ENCODE measurements around the gene GRB14.

Gene GRB14

DNA sequence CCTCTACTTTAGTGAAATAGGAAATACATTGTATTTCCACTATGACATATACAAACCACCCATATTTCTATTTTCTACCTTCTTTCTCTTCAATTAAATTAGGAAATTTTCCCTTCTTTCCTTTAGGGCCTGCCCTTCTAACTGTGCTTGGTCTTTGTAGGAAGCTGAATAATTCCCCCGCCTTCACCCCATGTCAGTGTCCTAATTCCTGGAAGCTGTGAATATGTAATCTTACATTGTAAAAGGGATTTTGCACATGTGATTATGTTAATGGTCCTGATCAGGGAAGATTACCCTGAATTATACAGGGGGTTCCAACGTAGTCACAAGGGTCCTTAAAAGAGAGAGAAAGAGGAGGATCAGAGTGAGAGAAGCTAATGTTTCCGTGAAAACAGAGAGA lies 40.2 kb downstream of the GRB14 start:
- H3K9ac ChIP-seq (ENCODE audit: low read depth, low read length), result no peak overlapping the region
- no peak overlapping the region for H3K27ac ChIP-seq (ENCODE audit: low read depth, low read length)
- no peak overlapping the region for H3K4me3 ChIP-seq (ENCODE audit: low read length)
- H3K27me3 ChIP-seq (ENCODE audit: insufficient read depth, low read length), result no peaks in the 10 kb centered on the region
- no peaks in the 10 kb centered on the region for H3K36me3 ChIP-seq (ENCODE audit: insufficient read depth, low read length)
- WGBS, result 84% methylated on average over 3 of the region's 3 CpGs
- no peaks in the 10 kb centered on the region for H3K9me3 ChIP-seq (ENCODE audit: insufficient read depth, low read depth, low read length)
- no peaks in the 10 kb centered on the region for H3K4me1 ChIP-seq (ENCODE audit: insufficient read depth, low read length)

- Histone ChIP-seq H3K4me1 (ENCODE audit: insufficient read depth, low read length) (no peaks in the 10 kb centered on the region), H3K9ac (ENCODE audit: low read depth, low read length) (no peak overlapping the region), H3K27me3 (ENCODE audit: insufficient read depth, low read length) (no peaks in the 10 kb centered on the region), H3K9me3 (ENCODE audit: insufficient read depth, low read depth, low read length) (no peaks in the 10 kb centered on the region), H3K36me3 (ENCODE audit: insufficient read depth, low read length) (no peaks in the 10 kb centered on the region), H3K27ac (ENCODE audit: low read depth, low read length) (no peak overlapping the region), H3K4me3 (ENCODE audit: low read length) (no peak overlapping the region)
- no CpG with 5 or more reads among the region's 1 CpG for WGBS
Observed at GRCh38 chr2:164574931-164575330, 46.4 kb downstream of the GRB14 start.

GRCh38 chr2:164570475-164570874 lies 50.8 kb downstream of the GRB14 start:
- WGBS, result 96% methylated on average over 2 of the region's 2 CpGs

DNA sequence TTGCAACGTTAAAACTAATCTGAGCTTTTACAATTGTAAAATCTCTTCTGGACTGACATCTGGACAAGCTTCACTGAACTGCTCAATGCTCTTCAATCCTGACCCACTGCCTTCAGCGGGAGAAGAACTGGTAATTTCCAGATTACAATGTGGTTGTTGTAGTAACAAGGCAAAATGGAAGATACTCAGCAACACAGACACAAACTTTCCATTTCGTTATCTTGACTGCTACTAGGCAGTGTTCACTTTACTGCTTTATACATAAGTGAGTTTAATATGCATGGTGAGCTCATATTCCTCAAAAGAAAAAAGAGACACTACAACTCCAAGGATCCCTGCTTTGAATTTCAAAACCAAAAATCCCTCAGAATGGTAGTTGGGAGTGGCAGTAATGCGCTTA lies 51.9 kb downstream of the GRB14 start:
- H3K27ac ChIP-seq (ENCODE audit: low read depth, low read length), result no peak overlapping the region
- H3K36me3 ChIP-seq (ENCODE audit: insufficient read depth, low read length), result no peaks in the 10 kb centered on the region
- H3K9me3 ChIP-seq (ENCODE audit: insufficient read depth, low read depth, low read length), result no peaks in the 10 kb centered on the region
- no peak overlapping the region for H3K4me3 ChIP-seq (ENCODE audit: low read length)
- no peak overlapping the region for H3K9ac ChIP-seq (ENCODE audit: low read depth, low read length)
- no peaks in the 10 kb centered on the region for H3K4me1 ChIP-seq (ENCODE audit: insufficient read depth, low read length)
- H3K27me3 ChIP-seq (ENCODE audit: insufficient read depth, low read length), result no peaks in the 10 kb centered on the region
- 98% methylated on average over 3 of the region's 4 CpGs for WGBS

More at GRCh38 chr2:164570475-164570874, 50.8 kb downstream of the GRB14 start:
- no peaks in the 10 kb centered on the region for H3K27me3 ChIP-seq (ENCODE audit: insufficient read depth, low read length)
- no peaks in the 10 kb centered on the region for H3K4me1 ChIP-seq (ENCODE audit: insufficient read depth, low read length)
- H3K9me3 ChIP-seq (ENCODE audit: insufficient read depth, low read depth, low read length), result no peaks in the 10 kb centered on the region
- H3K9ac ChIP-seq (ENCODE audit: low read depth, low read length), result no peak overlapping the region
- H3K36me3 ChIP-seq (ENCODE audit: insufficient read depth, low read length), result no peaks in the 10 kb centered on the region
- no peak overlapping the region for H3K27ac ChIP-seq (ENCODE audit: low read depth, low read length)
- H3K4me3 ChIP-seq (ENCODE audit: low read length), result no peak overlapping the region

GRCh38 chr2:164568317-164568716 lies 53.0 kb downstream of the GRB14 start:
- Histone ChIP-seq H3K9me3 (ENCODE audit: insufficient read depth, low read depth, low read length) (no peaks in the 10 kb centered on the region), H3K27me3 (ENCODE audit: insufficient read depth, low read length) (no peaks in the 10 kb centered on the region), H3K9ac (ENCODE audit: low read depth, low read length) (no peak overlapping the region), H3K36me3 (ENCODE audit: insufficient read depth, low read length) (no peaks in the 10 kb centered on the region), H3K4me1 (ENCODE audit: insufficient read depth, low read length) (no peaks in the 10 kb centered on the region), H3K4me3 (ENCODE audit: low read length) (no peak overlapping the region), H3K27ac (ENCODE audit: low read depth, low read length) (no peak overlapping the region)
- WGBS, result 99% methylated on average over 5 of the region's 5 CpGs

DNA sequence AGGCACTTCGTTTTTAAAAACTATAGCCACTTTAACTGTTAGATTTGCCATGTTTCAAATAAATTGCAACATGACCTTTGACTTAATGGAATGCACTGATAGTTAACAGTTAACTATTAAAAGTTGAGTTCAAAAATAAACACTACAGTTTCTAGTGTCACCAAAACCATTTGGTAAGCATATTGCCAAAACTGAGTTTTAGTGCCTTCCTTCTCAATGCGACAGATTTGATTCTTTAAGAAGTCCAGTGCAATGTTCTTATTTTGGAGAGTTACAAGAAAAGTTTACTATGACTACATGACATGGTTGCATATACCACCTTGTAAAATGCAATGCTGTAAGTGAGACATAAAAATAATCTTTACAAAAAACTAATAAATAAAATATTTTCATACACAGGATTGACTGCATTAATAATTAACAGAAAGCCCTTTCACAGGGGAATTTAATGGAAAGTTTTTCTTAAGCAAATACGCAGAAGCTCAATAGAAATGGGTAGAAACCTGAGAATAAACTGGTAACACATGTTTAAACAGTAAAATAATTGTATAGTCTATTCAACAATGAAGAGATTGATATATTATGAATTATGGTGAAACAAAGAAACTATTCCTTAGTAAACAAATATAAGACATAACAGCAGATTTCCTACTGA lies 53.8 kb downstream of the GRB14 start:
- Histone ChIP-seq H3K4me1 (ENCODE audit: insufficient read depth, low read length) (no peaks in the 10 kb centered on the region), H3K9ac (ENCODE audit: low read depth, low read length) (no peak overlapping the region), H3K27me3 (ENCODE audit: insufficient read depth, low read length) (no peaks in the 10 kb centered on the region), H3K9me3 (ENCODE audit: insufficient read depth, low read depth, low read length) (no peaks in the 10 kb centered on the region), H3K27ac (ENCODE audit: low read depth, low read length) (no peak overlapping the region), H3K36me3 (ENCODE audit: insufficient read depth, low read length) (no peaks in the 10 kb centered on the region), H3K4me3 (ENCODE audit: low read length) (no peak overlapping the region)
- WGBS, result 90% methylated on average over 3 of the region's 3 CpGs

DNA sequence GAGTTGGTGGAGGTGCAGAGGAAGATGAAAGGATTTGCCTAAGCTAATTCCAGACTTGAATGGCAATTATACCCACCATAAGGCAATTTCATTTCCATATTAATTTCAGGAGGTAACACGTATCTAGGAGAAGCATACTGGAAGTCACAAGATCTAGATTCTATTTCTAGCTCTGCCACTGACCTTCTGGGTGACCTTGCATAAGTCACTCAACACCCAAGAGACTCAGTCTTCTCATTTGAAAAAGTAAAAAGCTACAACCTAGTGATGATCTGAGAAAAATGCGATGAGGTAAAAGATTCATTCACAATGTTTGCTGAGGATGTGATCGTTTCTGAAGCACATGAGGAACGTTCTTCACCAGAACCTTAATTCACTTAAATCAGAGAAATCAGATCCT lies 55.9 kb downstream of the GRB14 start:
- Histone ChIP-seq H3K36me3 (ENCODE audit: insufficient read depth, low read length) (no peaks in the 10 kb centered on the region), H3K27me3 (ENCODE audit: insufficient read depth, low read length) (no peaks in the 10 kb centered on the region), H3K9me3 (ENCODE audit: insufficient read depth, low read depth, low read length) (no peaks in the 10 kb centered on the region), H3K4me1 (ENCODE audit: insufficient read depth, low read length) (no peaks in the 10 kb centered on the region), H3K27ac (ENCODE audit: low read depth, low read length) (no peak overlapping the region), H3K9ac (ENCODE audit: low read depth, low read length) (no peak overlapping the region), H3K4me3 (ENCODE audit: low read length) (no peak overlapping the region)
- 100% methylated on average over 1 of the region's 4 CpGs for WGBS

GRCh38 chr2:164562666-164563065 lies 58.6 kb downstream of the GRB14 start:
- H3K9ac ChIP-seq (ENCODE audit: low read depth, low read length), result no peak overlapping the region
- H3K27me3 ChIP-seq (ENCODE audit: insufficient read depth, low read length), result no peaks in the 10 kb centered on the region
- no peaks in the 10 kb centered on the region for H3K4me1 ChIP-seq (ENCODE audit: insufficient read depth, low read length)
- H3K27ac ChIP-seq (ENCODE audit: low read depth, low read length), result no peak overlapping the region
- no peaks in the 10 kb centered on the region for H3K9me3 ChIP-seq (ENCODE audit: insufficient read depth, low read depth, low read length)
- no peak overlapping the region for H3K4me3 ChIP-seq (ENCODE audit: low read length)
- no peaks in the 10 kb centered on the region for H3K36me3 ChIP-seq (ENCODE audit: insufficient read depth, low read length)

DNA sequence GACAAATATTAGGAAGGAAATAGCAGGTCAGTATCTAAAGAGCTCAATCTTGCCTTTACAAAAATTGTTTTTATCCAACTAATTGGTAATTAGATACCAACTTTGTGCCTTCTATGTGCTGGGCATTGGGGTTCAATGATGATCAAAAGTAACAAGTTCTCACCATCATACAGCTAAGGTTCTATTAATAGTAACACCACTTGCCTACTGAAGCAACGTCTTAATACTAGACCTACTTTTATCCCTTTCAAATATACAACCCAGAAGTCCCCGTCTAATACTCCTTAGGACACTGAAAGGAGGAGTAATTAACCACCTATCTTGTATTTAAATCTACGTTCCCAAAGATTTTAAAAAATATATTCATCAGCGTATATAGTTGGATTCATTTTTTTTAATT lies 59.3 kb downstream of the GRB14 start:
- 81% methylated on average over 2 of the region's 4 CpGs for WGBS

GRCh38 chr2:164561416-164561815 lies 59.9 kb downstream of the GRB14 start:
- no peak overlapping the region for H3K4me3 ChIP-seq (ENCODE audit: low read length)
- WGBS, result 90% methylated on average over 4 of the region's 4 CpGs
- H3K9me3 ChIP-seq (ENCODE audit: insufficient read depth, low read depth, low read length), result no peaks in the 10 kb centered on the region
- H3K27ac ChIP-seq (ENCODE audit: low read depth, low read length), result no peak overlapping the region
- no peaks in the 10 kb centered on the region for H3K27me3 ChIP-seq (ENCODE audit: insufficient read depth, low read length)
- no peaks in the 10 kb centered on the region for H3K4me1 ChIP-seq (ENCODE audit: insufficient read depth, low read length)
- H3K9ac ChIP-seq (ENCODE audit: low read depth, low read length), result no peak overlapping the region
- no peaks in the 10 kb centered on the region for H3K36me3 ChIP-seq (ENCODE audit: insufficient read depth, low read length)

More for the DNA sequence above, 59.3 kb downstream of the GRB14 start:
- Histone ChIP-seq H3K4me1 (ENCODE audit: insufficient read depth, low read length) (no peaks in the 10 kb centered on the region), H3K36me3 (ENCODE audit: insufficient read depth, low read length) (no peaks in the 10 kb centered on the region), H3K9me3 (ENCODE audit: insufficient read depth, low read depth, low read length) (no peaks in the 10 kb centered on the region), H3K4me3 (ENCODE audit: low read length) (no peak overlapping the region), H3K9ac (ENCODE audit: low read depth, low read length) (no peak overlapping the region), H3K27me3 (ENCODE audit: insufficient read depth, low read length) (no peaks in the 10 kb centered on the region), H3K27ac (ENCODE audit: low read depth, low read length) (no peak overlapping the region)

DNA sequence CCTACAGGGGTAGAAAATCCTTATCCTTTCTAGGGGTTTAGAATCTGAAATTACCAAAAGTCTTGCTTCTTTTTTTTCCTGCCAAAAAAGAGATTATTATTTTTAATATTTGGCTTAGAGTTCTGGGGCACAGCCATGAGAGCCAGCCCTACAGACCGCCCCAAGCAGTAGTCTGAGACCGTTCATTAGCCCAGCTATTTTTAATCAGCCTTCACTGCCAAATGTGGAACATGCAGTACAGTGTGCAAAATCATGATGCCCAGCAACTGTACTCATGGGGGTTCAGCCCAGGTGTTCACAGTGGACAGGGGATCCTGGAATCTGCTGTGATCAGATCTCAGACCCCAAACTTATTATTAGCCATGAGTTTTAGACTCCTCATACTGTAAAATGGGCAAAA lies 60.4 kb downstream of the GRB14 start:
- Histone ChIP-seq H3K4me1 (ENCODE audit: insufficient read depth, low read length) (no peaks in the 10 kb centered on the region), H3K9me3 (ENCODE audit: insufficient read depth, low read depth, low read length) (no peaks in the 10 kb centered on the region), H3K4me3 (ENCODE audit: low read length) (no peak overlapping the region), H3K27ac (ENCODE audit: low read depth, low read length) (no peak overlapping the region), H3K27me3 (ENCODE audit: insufficient read depth, low read length) (no peaks in the 10 kb centered on the region), H3K36me3 (ENCODE audit: insufficient read depth, low read length) (no peaks in the 10 kb centered on the region), H3K9ac (ENCODE audit: low read depth, low read length) (no peak overlapping the region)
- WGBS, result 96% methylated on average over 2 of the region's 2 CpGs

GRCh38 chr2:164560181-164560792 lies 61.0 kb downstream of the GRB14 start:
- WGBS, result 87% methylated on average over 4 of the region's 4 CpGs
- no peak overlapping the region for H3K9ac ChIP-seq (ENCODE audit: low read depth, low read length)
- no peaks in the 10 kb centered on the region for H3K36me3 ChIP-seq (ENCODE audit: insufficient read depth, low read length)
- no peak overlapping the region for H3K4me3 ChIP-seq (ENCODE audit: low read length)
- H3K27me3 ChIP-seq (ENCODE audit: insufficient read depth, low read length), result no peaks in the 10 kb centered on the region
- H3K9me3 ChIP-seq (ENCODE audit: insufficient read depth, low read depth, low read length), result no peaks in the 10 kb centered on the region
- no peaks in the 10 kb centered on the region for H3K4me1 ChIP-seq (ENCODE audit: insufficient read depth, low read length)
- no peak overlapping the region for H3K27ac ChIP-seq (ENCODE audit: low read depth, low read length)
